ENCODE results near the gene PRKCH.

PRKCH gene

GRCh38 chr14:61430066-61430757 is 108.8 kb downstream of the PRKCH start:
- no peak for FAIRE-seq

DNA sequence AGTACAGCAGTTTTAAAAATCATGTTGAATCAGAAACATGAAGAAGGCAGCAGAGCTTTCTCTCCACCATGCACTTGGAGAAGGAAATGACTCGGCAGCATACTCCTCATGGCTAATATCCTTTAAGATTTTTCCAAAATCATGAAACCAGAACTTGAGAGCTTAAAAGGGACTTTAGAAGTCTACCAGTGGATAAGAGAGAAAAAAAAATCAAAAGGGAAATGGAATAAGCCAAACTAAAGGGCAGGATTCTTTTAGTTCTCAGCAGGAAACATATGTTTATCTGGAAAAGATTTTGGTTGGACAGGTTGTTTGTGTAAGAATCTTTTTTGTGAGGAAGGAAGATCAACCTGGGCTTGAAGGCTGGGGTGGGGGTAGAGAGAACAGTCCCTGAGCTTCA is 111.8 kb downstream of the PRKCH start:
- TF ChIP-seq, protein P1, sequence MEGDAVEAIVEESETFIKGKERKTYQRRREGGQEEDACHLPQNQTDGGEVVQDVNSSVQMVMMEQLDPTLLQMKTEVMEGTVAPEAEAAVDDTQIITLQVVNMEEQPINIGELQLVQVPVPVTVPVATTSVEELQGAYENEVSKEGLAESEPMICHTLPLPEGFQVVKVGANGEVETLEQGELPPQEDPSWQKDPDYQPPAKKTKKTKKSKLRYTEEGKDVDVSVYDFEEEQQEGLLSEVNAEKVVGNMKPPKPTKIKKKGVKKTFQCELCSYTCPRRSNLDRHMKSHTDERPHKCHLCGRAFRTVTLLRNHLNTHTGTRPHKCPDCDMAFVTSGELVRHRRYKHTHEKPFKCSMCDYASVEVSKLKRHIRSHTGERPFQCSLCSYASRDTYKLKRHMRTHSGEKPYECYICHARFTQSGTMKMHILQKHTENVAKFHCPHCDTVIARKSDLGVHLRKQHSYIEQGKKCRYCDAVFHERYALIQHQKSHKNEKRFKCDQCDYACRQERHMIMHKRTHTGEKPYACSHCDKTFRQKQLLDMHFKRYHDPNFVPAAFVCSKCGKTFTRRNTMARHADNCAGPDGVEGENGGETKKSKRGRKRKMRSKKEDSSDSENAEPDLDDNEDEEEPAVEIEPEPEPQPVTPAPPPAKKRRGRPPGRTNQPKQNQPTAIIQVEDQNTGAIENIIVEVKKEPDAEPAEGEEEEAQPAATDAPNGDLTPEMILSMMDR (IDR thresholded peaks at IDR 0.05; ENCODE audit: insufficient read depth, missing control alignments): no peak
- no peak for DNase-seq (ENCODE audit: insufficient read length, low spot score)
- FAIRE-seq: no peak

More at GRCh38 chr14:61430066-61430757, 108.8 kb downstream of the PRKCH start:
- TF ChIP-seq, protein P1 (IDR thresholded peaks at IDR 0.05; ENCODE audit: insufficient read depth, missing control alignments): no peak
- no peak for DNase-seq (ENCODE audit: insufficient read length, low spot score)

GRCh38 chr14:61433828-61434227 is 112.4 kb downstream of the PRKCH start:
- DNase-seq (ENCODE audit: insufficient read length, low spot score): no peak
- TF ChIP-seq, protein P1 (IDR thresholded peaks at IDR 0.05; ENCODE audit: insufficient read depth, missing control alignments): no peak
- no peak for FAIRE-seq

DNA sequence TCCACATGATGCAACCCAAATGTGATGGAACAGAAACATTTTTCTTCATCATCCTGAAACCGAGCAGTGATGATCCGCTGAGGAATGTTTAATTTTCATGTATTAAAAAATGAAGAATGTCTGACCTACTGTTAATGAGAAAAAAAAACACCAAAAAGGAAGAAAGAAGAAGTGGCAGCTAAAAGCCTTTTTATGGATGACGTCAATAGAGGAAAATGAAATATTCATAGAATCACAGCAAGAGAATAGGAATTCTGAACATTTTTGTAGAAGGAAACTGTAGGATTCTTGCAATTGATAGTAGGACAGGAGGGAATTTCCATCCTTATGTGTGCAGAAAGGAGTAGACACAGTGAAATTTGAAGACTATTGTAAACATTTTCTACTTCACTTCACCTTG is 112.9 kb downstream of the PRKCH start:
- TF ChIP-seq, protein P1 (IDR thresholded peaks at IDR 0.05; ENCODE audit: insufficient read depth, missing control alignments): no peak
- FAIRE-seq: no peak
- DNase-seq (ENCODE audit: insufficient read length, low spot score): no peak

GRCh38 chr14:61435563-61436337 is 114.4 kb downstream of the PRKCH start:
- TF ChIP-seq, protein P1 (IDR thresholded peaks at IDR 0.05; ENCODE audit: insufficient read depth, missing control alignments): no peak
- FAIRE-seq (no peak), DNase-seq (ENCODE audit: insufficient read length, low spot score) (no peak)

DNA sequence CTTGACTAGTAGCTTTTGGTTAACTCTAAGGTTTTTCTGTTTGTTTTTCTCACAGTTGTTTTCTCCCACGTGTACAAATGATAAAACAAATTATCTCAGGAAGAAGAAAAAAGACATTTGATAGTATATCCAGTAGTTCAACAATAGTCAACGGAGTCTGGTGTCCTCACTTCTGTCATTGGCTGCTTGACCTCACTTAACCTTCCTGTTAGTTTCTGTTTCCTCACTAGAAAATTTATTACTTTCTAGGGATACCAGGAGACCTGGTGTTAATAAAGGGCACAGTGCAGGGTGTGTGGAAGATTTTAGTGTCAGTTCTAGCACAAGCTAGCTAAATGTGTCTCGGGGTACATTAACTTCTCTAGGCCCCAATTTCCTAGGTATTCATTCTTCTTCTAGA is 116.0 kb downstream of the PRKCH start:
- FAIRE-seq (no peak), DNase-seq (ENCODE audit: insufficient read length, low spot score) (no peak)
- TF ChIP-seq, protein P1 (IDR thresholded peaks at IDR 0.05; ENCODE audit: insufficient read depth, missing control alignments): no peak

GRCh38 chr14:61438036-61438435 is 116.7 kb downstream of the PRKCH start:
- no peak for FAIRE-seq
- DNase-seq (ENCODE audit: insufficient read length, low spot score): no peak
- TF ChIP-seq, protein P1 (IDR thresholded peaks at IDR 0.05; ENCODE audit: insufficient read depth, missing control alignments): no peak
